K562 (cell line): ENCODE data around the gene ZMYND8. TPM values are rescaled to one million over a fixed set of nuclear protein-coding genes. Genes with fewer than 3 reads are reported as not detected.

Experiments used
- ATF1 ChIP-seq, 2 experiments: fragments of 450-650 bp in 1 of 2; IDR thresholded peaks; 2 replicates each; pipeline ENCODE4 v1.6.1; 2016; ENCODE audit warnings: missing compliant biosample characterization in 1 of 2, missing genetic modification characterization in 1 of 2
- ETV5 ChIP-seq: sonication (generic); formaldehyde crosslinking; IDR thresholded peaks from 2 replicates; pipeline ENCODE4 v1.4.0; 2020; ENCODE audit warnings: low read depth, mild to moderate bottlenecking, missing genetic modification reagents
- RBM25 ChIP-seq: fragments of 200-400 bp; formaldehyde crosslinking; IDR thresholded peaks from 2 replicates; pipeline ENCODE4 v1.6.1; 2018; ENCODE audit warnings: low read length, low read depth, moderate library complexity; ENCODE audit not compliant: severe bottlenecking
- TBL1XR1 ChIP-seq, 2 experiments: IDR thresholded peaks; 2 replicates each; pipeline ENCODE4 v1.6.1; 2012; ENCODE audit warnings: improper control_type of control experiment in 2 of 2, low read length in 2 of 2, mild to moderate bottlenecking in 1 of 2
- TSC22D4 ChIP-seq: fragments of 450-650 bp; IDR thresholded peaks from 2 replicates; pipeline ENCODE4 v1.6.1; 2016; ENCODE audit warnings: missing genetic modification characterization, missing biosample characterization, control low read depth
- ZNF766 ChIP-seq: fragments of 200-800 bp; sonication (Bioruptor generic); conservative IDR thresholded peaks from 2 replicates; pipeline ENCODE4 v1.6.1; 2016; ENCODE audit warnings: missing genetic modification characterization, missing compliant biosample characterization
- polyA plus RNA-seq, 8 experiments: library from polyadenylated mRNA; depleted of rRNA in 4 of 8; stranded (reverse) in 5 of 8; unstranded in 3 of 8; fragments of >200 nt; fragmentation: Nextera tagmentation in 2 of 8; fragmentation: Illumina TruSeq in 1 of 8; extraction: Ambion mirVana in 2 of 8; extraction: Trizol in 1 of 8; gene quantifications; 2 replicates each; pipeline versions ENCODE4 v1.2.1 to v1.2.3, GENCODE V29; 2011 to 2014; ENCODE audit warnings: inconsistent platforms in 1 of 8, missing spikeins in 1 of 8
- total RNA-seq, 7 experiments: library from RNA; depleted of rRNA in 6 of 7; stranded (reverse); fragments of >200 nt in 6 of 7; fragmentation: Illumina TruSeq in 2 of 7; extraction: Trizol in 2 of 7; gene quantifications; 2 replicates each; pipeline versions ENCODE4 v1.2.1 to v1.2.3, GENCODE V29; 2011 to 2021; ENCODE audit warnings: low replicate concordance in 1 of 7
- TF ChIP-seq, protein P1 (sequence below): fragments of 200-800 bp; sonication (Bioruptor generic); IDR thresholded peaks from 2 replicates; pipeline ENCODE4 v1.6.1; 2016; ENCODE audit warnings: missing genetic modification characterization, missing compliant biosample characterization
- TF ChIP-seq, protein P2 (sequence below): fragments of 250-450 bp; sonication (Bioruptor Pico); IDR thresholded peaks from 2 replicates; pipeline ENCODE4 v1.4.0; 2020; ENCODE audit warnings: mild to moderate bottlenecking, moderate library complexity, borderline replicate concordance
- TF ChIP-seq, protein P3 (sequence below): fragments of 450-650 bp; formaldehyde crosslinking; IDR thresholded peaks from 2 replicates; pipeline ENCODE4 v1.4.0; 2022; ENCODE audit warnings: missing genetic modification characterization
- TF ChIP-seq, protein P4 (sequence below): sonication (generic); formaldehyde crosslinking; IDR thresholded peaks from 2 replicates; pipeline ENCODE4 v1.8.0; 2022; ENCODE audit warnings: missing genetic modification reagents, mild to moderate bottlenecking, borderline replicate concordance
- TF ChIP-seq, protein P5 (sequence below): fragments of 250-450 bp; sonication (Bioruptor Pico); IDR thresholded peaks from 2 replicates; pipeline ENCODE4 v1.9.0; 2021; ENCODE audit warnings: mild to moderate bottlenecking, inconsistent platforms

ZMYND8 gene
- total and polyA plus RNA-seq, 9 of the 15 experiments (the other 6 are each of a cell fraction or from before 2014, with no cell fraction given): 31.8 to 148 (median 71.9) TPM

DNA sequence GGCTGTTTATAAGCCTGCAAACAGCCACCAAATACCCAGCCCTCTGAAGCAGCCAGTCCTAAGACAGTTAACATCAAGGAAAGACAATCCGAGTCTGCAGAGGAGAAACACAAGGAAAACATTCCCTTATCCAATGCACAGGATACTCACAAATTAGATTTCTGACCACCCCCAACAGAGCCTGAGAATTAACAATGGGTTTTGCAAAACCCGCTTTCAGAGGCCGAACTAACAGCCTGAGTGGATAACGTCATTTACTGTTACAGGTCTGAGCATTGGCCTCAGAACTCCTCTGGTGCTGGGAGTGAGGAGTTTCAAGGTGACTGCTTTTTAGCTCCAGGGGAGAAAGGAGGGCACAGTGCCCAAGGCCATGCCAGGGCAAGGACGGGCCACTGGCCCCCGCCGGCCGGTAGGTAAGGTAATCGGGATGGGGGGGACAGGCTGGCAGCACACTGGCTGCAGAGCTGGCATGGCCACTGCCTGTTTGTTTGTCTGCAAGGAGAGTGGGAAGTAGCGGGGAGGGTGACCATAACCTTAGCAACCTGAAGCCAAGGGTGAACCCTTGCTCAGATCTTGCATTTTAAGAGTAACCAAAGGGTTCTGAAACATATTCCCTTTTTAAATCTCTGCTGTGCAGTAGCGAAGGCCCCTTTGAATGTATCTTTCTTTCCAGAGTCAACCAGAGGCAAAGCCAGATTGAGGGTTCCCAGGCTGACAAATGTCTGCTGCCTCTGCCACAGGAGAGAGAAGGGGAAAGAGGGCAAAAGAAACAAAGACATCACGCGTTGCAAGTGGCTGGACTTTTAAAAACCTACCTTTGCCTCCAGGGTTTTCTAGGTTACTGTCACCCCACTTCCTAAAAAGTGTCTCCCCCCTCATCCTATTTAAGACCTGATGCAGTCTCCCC lies 3.9 kb downstream of the ZMYND8 start (continued):
- TF ChIP-seq ZNF766 (CRISPR knock-in tag) (no peak), TBL1XR1 (IDR thresholded peaks at IDR 0.05; ENCODE audit: low read length in 2 of 2) (0 out of 4 replicates have a peak, but pooled peaks of 1 of the 2 experiments have one; percentile 17), ETV5 (CRISPR knock-in tag) (no peak), TSC22D4 (tag) (no peak), RBM25 (no peak), ATF1 (CRISPR knock-in tag; IDR thresholded peaks at IDR 0.05) (no peak), ATF1 (tag; IDR thresholded peaks at IDR 0.05) (no peak)
- TF ChIP-seq, protein P1, sequence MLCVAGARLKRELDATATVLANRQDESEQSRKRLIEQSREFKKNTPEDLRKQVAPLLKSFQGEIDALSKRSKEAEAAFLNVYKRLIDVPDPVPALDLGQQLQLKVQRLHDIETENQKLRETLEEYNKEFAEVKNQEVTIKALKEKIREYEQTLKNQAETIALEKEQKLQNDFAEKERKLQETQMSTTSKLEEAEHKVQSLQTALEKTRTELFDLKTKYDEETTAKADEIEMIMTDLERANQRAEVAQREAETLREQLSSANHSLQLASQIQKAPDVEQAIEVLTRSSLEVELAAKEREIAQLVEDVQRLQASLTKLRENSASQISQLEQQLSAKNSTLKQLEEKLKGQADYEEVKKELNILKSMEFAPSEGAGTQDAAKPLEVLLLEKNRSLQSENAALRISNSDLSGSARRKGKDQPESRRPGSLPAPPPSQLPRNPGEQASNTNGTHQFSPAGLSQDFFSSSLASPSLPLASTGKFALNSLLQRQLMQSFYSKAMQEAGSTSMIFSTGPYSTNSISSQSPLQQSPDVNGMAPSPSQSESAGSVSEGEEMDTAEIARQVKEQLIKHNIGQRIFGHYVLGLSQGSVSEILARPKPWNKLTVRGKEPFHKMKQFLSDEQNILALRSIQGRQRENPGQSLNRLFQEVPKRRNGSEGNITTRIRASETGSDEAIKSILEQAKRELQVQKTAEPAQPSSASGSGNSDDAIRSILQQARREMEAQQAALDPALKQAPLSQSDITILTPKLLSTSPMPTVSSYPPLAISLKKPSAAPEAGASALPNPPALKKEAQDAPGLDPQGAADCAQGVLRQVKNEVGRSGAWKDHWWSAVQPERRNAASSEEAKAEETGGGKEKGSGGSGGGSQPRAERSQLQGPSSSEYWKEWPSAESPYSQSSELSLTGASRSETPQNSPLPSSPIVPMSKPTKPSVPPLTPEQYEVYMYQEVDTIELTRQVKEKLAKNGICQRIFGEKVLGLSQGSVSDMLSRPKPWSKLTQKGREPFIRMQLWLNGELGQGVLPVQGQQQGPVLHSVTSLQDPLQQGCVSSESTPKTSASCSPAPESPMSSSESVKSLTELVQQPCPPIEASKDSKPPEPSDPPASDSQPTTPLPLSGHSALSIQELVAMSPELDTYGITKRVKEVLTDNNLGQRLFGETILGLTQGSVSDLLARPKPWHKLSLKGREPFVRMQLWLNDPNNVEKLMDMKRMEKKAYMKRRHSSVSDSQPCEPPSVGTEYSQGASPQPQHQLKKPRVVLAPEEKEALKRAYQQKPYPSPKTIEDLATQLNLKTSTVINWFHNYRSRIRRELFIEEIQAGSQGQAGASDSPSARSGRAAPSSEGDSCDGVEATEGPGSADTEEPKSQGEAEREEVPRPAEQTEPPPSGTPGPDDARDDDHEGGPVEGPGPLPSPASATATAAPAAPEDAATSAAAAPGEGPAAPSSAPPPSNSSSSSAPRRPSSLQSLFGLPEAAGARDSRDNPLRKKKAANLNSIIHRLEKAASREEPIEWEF (CRISPR knock-in tag): no peak
- TF ChIP-seq, protein P2, sequence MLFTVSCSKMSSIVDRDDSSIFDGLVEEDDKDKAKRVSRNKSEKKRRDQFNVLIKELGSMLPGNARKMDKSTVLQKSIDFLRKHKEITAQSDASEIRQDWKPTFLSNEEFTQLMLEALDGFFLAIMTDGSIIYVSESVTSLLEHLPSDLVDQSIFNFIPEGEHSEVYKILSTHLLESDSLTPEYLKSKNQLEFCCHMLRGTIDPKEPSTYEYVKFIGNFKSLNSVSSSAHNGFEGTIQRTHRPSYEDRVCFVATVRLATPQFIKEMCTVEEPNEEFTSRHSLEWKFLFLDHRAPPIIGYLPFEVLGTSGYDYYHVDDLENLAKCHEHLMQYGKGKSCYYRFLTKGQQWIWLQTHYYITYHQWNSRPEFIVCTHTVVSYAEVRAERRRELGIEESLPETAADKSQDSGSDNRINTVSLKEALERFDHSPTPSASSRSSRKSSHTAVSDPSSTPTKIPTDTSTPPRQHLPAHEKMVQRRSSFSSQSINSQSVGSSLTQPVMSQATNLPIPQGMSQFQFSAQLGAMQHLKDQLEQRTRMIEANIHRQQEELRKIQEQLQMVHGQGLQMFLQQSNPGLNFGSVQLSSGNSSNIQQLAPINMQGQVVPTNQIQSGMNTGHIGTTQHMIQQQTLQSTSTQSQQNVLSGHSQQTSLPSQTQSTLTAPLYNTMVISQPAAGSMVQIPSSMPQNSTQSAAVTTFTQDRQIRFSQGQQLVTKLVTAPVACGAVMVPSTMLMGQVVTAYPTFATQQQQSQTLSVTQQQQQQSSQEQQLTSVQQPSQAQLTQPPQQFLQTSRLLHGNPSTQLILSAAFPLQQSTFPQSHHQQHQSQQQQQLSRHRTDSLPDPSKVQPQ (CRISPR knock-in tag): no peak
- TF ChIP-seq, protein P3, sequence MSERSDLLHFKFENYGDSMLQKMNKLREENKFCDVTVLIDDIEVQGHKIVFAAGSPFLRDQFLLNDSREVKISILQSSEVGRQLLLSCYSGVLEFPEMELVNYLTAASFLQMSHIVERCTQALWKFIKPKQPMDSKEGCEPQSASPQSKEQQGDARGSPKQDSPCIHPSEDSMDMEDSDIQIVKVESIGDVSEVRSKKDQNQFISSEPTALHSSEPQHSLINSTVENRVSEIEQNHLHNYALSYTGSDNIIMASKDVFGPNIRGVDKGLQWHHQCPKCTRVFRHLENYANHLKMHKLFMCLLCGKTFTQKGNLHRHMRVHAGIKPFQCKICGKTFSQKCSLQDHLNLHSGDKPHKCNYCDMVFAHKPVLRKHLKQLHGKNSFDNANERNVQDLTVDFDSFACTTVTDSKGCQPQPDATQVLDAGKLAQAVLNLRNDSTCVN (CRISPR knock-in tag): no peak
- TF ChIP-seq, protein P4, sequence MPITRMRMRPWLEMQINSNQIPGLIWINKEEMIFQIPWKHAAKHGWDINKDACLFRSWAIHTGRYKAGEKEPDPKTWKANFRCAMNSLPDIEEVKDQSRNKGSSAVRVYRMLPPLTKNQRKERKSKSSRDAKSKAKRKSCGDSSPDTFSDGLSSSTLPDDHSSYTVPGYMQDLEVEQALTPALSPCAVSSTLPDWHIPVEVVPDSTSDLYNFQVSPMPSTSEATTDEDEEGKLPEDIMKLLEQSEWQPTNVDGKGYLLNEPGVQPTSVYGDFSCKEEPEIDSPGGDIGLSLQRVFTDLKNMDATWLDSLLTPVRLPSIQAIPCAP (CRISPR knock-in tag): no peak
- TF ChIP-seq, protein P5, sequence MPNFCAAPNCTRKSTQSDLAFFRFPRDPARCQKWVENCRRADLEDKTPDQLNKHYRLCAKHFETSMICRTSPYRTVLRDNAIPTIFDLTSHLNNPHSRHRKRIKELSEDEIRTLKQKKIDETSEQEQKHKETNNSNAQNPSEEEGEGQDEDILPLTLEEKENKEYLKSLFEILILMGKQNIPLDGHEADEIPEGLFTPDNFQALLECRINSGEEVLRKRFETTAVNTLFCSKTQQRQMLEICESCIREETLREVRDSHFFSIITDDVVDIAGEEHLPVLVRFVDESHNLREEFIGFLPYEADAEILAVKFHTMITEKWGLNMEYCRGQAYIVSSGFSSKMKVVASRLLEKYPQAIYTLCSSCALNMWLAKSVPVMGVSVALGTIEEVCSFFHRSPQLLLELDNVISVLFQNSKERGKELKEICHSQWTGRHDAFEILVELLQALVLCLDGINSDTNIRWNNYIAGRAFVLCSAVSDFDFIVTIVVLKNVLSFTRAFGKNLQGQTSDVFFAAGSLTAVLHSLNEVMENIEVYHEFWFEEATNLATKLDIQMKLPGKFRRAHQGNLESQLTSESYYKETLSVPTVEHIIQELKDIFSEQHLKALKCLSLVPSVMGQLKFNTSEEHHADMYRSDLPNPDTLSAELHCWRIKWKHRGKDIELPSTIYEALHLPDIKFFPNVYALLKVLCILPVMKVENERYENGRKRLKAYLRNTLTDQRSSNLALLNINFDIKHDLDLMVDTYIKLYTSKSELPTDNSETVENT: 0 out of 2 replicates have a peak, but pooled peaks have one; percentile 54
